NCI-H82 (cell line): ENCODE measurements around the gene FHOD3.

Experiments
- DNase-seq: peaks from one replicate; lab custom pipeline; 2025; lab: John Stamatoyannopoulos, UW

The FHOD3 gene

GRCh38 chr18:36667811-36668210 is 370.3 kb downstream of the FHOD3 start:
- DNase-seq, result no peak

GRCh38 chr18:36668349-36668748 is 370.8 kb downstream of the FHOD3 start:
- DNase-seq, result no peak

- DNase-seq, result no peak
Measured at GRCh38 chr18:36672437-36673344, 375.2 kb downstream of the FHOD3 start.

- no peak for DNase-seq
Measured at GRCh38 chr18:36673452-36673851, 375.9 kb downstream of the FHOD3 start.

- DNase-seq, result no peak
Measured at GRCh38 chr18:36675076-36675475, 377.6 kb downstream of the FHOD3 start.

- no peak for DNase-seq
Measured at GRCh38 chr18:36675542-36675941, 378.0 kb downstream of the FHOD3 start.

GRCh38 chr18:36676629-36677028 is 379.1 kb downstream of the FHOD3 start:
- no peak for DNase-seq

GRCh38 chr18:36680042-36680441 is 382.5 kb downstream of the FHOD3 start:
- no peak for DNase-seq

- DNase-seq, result no peak
Measured at GRCh38 chr18:36685580-36685979, 388.1 kb downstream of the FHOD3 start.

GRCh38 chr18:36688020-36688965 is 390.8 kb downstream of the FHOD3 start:
- DNase-seq, result peak; percentile 74

- DNase-seq, result no peak
Measured at GRCh38 chr18:36692371-36692770, 394.9 kb downstream of the FHOD3 start.

- DNase-seq, result no peak
Measured at GRCh38 chr18:36692921-36693332, 395.4 kb downstream of the FHOD3 start.

- DNase-seq, result peak; percentile 46
Measured at GRCh38 chr18:36693931-36694620, 396.6 kb downstream of the FHOD3 start.

GRCh38 chr18:36695806-36696205 is 398.3 kb downstream of the FHOD3 start:
- no peak for DNase-seq

GRCh38 chr18:36697905-36698304 is 400.4 kb downstream of the FHOD3 start:
- DNase-seq, result no peak

- no peak for DNase-seq
Measured at GRCh38 chr18:36700955-36701354, 403.4 kb downstream of the FHOD3 start.

- DNase-seq, result no peak
Measured at GRCh38 chr18:36702401-36703013, 405.0 kb downstream of the FHOD3 start.

- DNase-seq, result no peak
Measured at GRCh38 chr18:36704156-36704555, 406.6 kb downstream of the FHOD3 start.

- no peak for DNase-seq
Measured at GRCh38 chr18:36706134-36706881, 408.8 kb downstream of the FHOD3 start.

GRCh38 chr18:36708366-36708765 is 410.9 kb downstream of the FHOD3 start:
- DNase-seq, result no peak

GRCh38 chr18:36709315-36709714 is 411.8 kb downstream of the FHOD3 start:
- no peak for DNase-seq
